Ovary (tissue), 3 donors: ENCODE measurements around the gene DDX20.

Experiments
- EP300 ChIP-seq: sonication (generic); formaldehyde crosslinking; IDR thresholded peaks from one replicate; pipeline ENCODE4 v1.6.1; 2017; ENCODE audit warnings: antibody characterized with exemption
- POLR2A ChIP-seq: fragments of 450-650 bp; IDR thresholded peaks from one replicate; pipeline ENCODE4 v1.6.1; 2017; ENCODE audit warnings: antibody characterized with exemption, mild to moderate bottlenecking, moderate library complexity
- TF ChIP-seq, protein P1 (sequence below), 3 donors: fragments of 450-650 bp in 2 of 3; fragments of 200-600 bp in 1 of 3; IDR thresholded peaks; one replicate each; pipeline versions ENCODE4 v1.5.1 to v1.8.0; 2016 to 2022; ENCODE audit warnings: antibody characterized with exemption in 3 of 3, mild to moderate bottlenecking in 1 of 3
- donor health status: DM: no; HTN: no; CAD: no.

- TF ChIP-seq POLR2A: no peak
- no peak for TF ChIP-seq EP300
- TF ChIP-seq, protein P1, sequence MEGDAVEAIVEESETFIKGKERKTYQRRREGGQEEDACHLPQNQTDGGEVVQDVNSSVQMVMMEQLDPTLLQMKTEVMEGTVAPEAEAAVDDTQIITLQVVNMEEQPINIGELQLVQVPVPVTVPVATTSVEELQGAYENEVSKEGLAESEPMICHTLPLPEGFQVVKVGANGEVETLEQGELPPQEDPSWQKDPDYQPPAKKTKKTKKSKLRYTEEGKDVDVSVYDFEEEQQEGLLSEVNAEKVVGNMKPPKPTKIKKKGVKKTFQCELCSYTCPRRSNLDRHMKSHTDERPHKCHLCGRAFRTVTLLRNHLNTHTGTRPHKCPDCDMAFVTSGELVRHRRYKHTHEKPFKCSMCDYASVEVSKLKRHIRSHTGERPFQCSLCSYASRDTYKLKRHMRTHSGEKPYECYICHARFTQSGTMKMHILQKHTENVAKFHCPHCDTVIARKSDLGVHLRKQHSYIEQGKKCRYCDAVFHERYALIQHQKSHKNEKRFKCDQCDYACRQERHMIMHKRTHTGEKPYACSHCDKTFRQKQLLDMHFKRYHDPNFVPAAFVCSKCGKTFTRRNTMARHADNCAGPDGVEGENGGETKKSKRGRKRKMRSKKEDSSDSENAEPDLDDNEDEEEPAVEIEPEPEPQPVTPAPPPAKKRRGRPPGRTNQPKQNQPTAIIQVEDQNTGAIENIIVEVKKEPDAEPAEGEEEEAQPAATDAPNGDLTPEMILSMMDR (IDR thresholded peaks at IDR 0.05): no peak
Observed at GRCh38 chr1:111749628-111750027, 6.1 kb upstream of the DDX20 start.
